ENCODE data around the gene EVC.

The EVC gene

GRCh38 chr4:5730993-5731990 lies 20.3 kb downstream of the EVC start:
- no peak for DNase-seq (ENCODE audit: low spot score)

- DNase-seq (ENCODE audit: low spot score): no peak
Observed at GRCh38 chr4:5732158-5732557, 21.2 kb downstream of the EVC start.

- no peak for DNase-seq (ENCODE audit: low spot score)
Observed at GRCh38 chr4:5734853-5735252, 23.9 kb downstream of the EVC start.

- no peak for DNase-seq (ENCODE audit: low spot score)
Observed at GRCh38 chr4:5735463-5735862, 24.5 kb downstream of the EVC start.

- DNase-seq (ENCODE audit: low spot score): no peak
Observed at GRCh38 chr4:5738061-5738460, 27.1 kb downstream of the EVC start.

GRCh38 chr4:5742388-5742787 lies 31.4 kb downstream of the EVC start:
- no peak for DNase-seq (ENCODE audit: low spot score)

GRCh38 chr4:5742968-5743367 lies 32.0 kb downstream of the EVC start:
- DNase-seq (ENCODE audit: low spot score): no peak

GRCh38 chr4:5746250-5746649 lies 35.2 kb downstream of the EVC start:
- no peak for DNase-seq (ENCODE audit: low spot score)

GRCh38 chr4:5746829-5747737 lies 36.1 kb downstream of the EVC start:
- no peak for DNase-seq (ENCODE audit: low spot score)

GRCh38 chr4:5747738-5748375 lies 36.9 kb downstream of the EVC start:
- DNase-seq (ENCODE audit: low spot score): no peak

- DNase-seq (ENCODE audit: low spot score): no peak
Observed at GRCh38 chr4:5749568-5749967, 38.6 kb downstream of the EVC start.

- DNase-seq (ENCODE audit: low spot score): no peak
Observed at GRCh38 chr4:5750052-5750945, 39.3 kb downstream of the EVC start.

GRCh38 chr4:5750946-5751665 lies 40.1 kb downstream of the EVC start:
- no peak for DNase-seq (ENCODE audit: low spot score)

- no peak for DNase-seq (ENCODE audit: low spot score)
Observed at GRCh38 chr4:5751666-5752375, 40.8 kb downstream of the EVC start.

- DNase-seq (ENCODE audit: low spot score): no peak
Observed at GRCh38 chr4:5752376-5753184, 41.6 kb downstream of the EVC start.

GRCh38 chr4:5753366-5753765 lies 42.4 kb downstream of the EVC start:
- no peak for DNase-seq (ENCODE audit: low spot score)

- no peak for DNase-seq (ENCODE audit: low spot score)
Observed at GRCh38 chr4:5753766-5754528, 42.9 kb downstream of the EVC start.

- DNase-seq (ENCODE audit: low spot score): no peak
Observed at GRCh38 chr4:5754529-5754881, 43.5 kb downstream of the EVC start.
